HG02759 (cell line): ENCODE data around the gene KAZN.
"Not testable (repeated sequence)": the region's sequence is repeated elsewhere in the genome, so short reads cannot be mapped to it uniquely, and the experiment has no call there.

Source experiments
- ATAC-seq: cut with Tn5 transposase; IDR thresholded peaks from one replicate; pipeline ENCODE4 v1.9.1; 2021; ENCODE audit warnings: mild to moderate bottlenecking, moderate library complexity; ENCODE audit not compliant: unreplicated experiment

KAZN gene

DNA sequence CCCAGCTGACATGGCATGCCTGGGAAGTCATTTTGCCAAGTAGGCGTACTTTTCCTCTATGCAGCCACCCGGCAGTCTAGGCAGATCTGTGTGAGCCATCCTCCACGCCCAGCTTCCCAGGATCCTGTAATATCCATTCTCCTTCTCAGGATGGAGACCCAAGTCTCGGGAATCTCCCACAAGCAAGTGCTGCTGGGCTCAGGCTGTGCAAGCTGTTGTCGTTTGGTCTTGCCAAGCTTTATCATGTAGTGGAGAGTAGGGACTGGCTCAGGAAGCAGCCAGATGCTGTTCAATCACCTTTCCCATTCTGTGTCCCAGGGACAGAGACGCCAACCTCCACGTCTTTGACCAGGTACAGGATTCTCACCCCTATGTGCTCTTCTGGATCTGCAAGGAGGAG lies 363.9 kb downstream of the KAZN start:
- ATAC-seq = no peak

- not testable (repeated sequence) for ATAC-seq
Observed at GRCh38 chr1:14963791-14964710, 365.6 kb downstream of the KAZN start.

GRCh38 chr1:14964711-14965055 lies 366.2 kb downstream of the KAZN start:
- no peak for ATAC-seq

DNA sequence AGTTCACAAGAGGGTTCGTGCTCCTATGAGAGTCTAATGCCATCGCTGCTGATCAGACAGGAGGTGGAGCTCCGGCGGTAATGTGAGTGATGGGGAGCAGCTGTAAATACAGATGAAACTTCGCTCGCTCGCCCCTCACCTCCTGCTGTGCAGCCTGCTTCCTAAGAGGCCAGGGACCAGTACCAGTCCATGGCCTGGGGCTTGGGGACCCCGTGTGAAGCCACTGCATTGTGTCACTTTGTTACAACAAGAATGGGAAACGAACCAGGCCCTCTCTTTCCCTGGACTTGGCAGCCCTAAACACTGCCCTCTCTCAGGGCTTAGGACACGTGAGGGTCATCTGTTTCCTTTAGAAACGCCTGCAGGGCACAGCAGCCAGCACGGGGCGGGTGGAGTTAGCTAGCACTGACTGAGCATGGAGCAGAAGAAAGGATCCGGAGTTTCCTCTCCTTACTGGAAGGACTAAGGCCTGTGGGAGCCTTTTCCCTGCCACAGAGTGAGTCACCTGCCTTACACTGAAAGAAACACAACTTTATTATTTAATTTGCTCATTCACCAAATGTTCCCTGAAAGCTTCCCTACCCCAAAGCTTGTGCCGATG lies 369.9 kb downstream of the KAZN start:
- no peak for ATAC-seq

- ATAC-seq = no peak
Observed at GRCh38 chr1:14969006-14969405, 370.5 kb downstream of the KAZN start.

GRCh38 chr1:14970115-14970798 lies 371.8 kb downstream of the KAZN start:
- no peak for ATAC-seq

DNA sequence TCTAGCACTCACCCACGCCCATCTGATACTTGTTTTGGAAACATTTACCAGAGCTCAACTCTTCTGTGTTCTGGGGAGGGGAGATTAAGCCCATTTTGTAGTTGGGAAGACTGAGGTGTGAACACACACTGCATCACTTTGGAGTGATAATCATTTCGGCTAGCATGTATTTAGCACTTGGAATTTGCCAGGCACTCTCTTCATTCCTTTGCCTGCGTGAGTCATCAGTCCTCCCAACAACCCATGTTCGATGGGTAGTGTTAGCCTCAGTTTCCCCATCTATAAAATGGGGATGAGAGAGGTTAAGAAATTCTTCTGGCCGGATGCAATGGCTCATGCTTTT lies 372.3 kb downstream of the KAZN start:
- ATAC-seq = no peak

DNA sequence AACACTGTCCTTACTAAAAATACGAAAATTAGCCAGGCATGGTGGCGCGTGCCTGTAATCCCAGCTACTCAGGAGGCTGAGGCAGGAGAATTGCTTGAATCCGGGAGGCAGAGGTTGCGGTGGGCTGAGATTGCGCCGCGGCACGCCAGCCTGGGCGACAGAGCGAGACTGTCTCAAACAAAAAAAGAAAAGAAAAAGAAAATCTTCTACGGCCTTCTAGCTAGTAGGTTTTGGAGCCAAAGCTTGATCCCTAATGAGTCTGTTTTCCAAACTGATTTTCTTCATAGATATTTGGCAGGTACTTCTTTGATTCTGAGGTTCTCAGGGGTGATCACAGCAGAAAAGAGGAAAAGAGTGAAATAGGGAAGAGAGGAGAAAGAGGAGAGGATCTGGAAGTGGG lies 372.7 kb downstream of the KAZN start:
- ATAC-seq = no peak

GRCh38 chr1:14972107-14972506 lies 373.6 kb downstream of the KAZN start:
- no peak for ATAC-seq

GRCh38 chr1:14973773-14974172 lies 375.3 kb downstream of the KAZN start:
- ATAC-seq = no peak

GRCh38 chr1:14974361-14974760 lies 375.9 kb downstream of the KAZN start:
- ATAC-seq = no peak

DNA sequence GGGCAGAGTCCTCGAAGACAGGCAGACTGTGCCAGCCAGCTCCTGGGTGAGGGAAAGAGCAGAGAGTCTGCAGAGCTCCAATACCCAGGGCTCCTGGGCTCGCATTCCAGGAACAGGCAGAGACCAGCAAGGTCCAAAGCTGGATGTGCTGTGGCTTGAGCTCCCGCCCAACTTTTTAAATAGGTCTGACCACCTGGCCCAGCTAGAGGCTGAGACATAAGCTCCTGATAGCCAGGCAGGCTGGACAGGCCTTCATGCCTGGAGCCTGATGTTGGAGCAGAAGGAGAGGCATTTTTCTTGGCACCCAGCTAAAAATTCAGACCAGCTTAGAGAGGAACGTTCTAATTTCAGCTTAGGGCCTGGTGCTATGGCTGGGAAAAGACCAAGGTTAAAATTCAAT lies 376.6 kb downstream of the KAZN start:
- no peak for ATAC-seq

DNA sequence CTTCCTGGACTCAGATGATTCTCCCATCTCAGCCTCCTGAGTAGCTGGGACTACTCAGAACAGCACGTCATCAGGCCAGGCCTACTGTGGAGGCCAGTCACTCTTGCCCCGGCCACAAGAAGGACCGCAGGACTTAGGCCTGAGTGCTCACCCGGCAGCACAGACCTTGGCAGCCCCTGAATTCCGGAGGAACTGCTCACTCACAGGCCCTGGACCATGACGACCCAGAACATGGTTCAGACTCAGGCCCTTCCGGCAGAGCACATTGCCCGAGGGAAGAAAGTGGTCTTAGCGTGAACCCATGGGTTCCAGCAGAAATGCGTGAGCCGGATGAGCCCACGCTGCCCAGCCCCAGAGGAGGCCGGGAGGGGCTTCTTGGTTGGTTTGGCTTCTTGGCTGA lies 377.8 kb downstream of the KAZN start:
- ATAC-seq = no peak

GRCh38 chr1:14977338-14977931 lies 378.9 kb downstream of the KAZN start:
- ATAC-seq = no peak

GRCh38 chr1:14980621-14981218 lies 382.2 kb downstream of the KAZN start:
- no peak for ATAC-seq

GRCh38 chr1:14982029-14982428 lies 383.5 kb downstream of the KAZN start:
- no peak for ATAC-seq

- no peak for ATAC-seq
Observed at GRCh38 chr1:14983277-14983676, 384.8 kb downstream of the KAZN start.

- no peak for ATAC-seq
Observed at GRCh38 chr1:14986168-14986567, 387.7 kb downstream of the KAZN start.

GRCh38 chr1:14987829-14988603 lies 389.5 kb downstream of the KAZN start:
- ATAC-seq = no peak

GRCh38 chr1:14988636-14989035 lies 390.2 kb downstream of the KAZN start:
- ATAC-seq = no peak
